ENCODE data around the gene C1GALT1. TPM values are rescaled to one million over a fixed set of nuclear protein-coding genes. Genes with fewer than 3 reads are reported as not detected.
"Not testable (repeated sequence)": the region's sequence is repeated elsewhere in the genome, so short reads cannot be mapped to it uniquely, and the experiment has no call there.

Gene C1GALT1
- total RNA-seq = 35.8 and 41.4 TPM in 2 replicates

DNA sequence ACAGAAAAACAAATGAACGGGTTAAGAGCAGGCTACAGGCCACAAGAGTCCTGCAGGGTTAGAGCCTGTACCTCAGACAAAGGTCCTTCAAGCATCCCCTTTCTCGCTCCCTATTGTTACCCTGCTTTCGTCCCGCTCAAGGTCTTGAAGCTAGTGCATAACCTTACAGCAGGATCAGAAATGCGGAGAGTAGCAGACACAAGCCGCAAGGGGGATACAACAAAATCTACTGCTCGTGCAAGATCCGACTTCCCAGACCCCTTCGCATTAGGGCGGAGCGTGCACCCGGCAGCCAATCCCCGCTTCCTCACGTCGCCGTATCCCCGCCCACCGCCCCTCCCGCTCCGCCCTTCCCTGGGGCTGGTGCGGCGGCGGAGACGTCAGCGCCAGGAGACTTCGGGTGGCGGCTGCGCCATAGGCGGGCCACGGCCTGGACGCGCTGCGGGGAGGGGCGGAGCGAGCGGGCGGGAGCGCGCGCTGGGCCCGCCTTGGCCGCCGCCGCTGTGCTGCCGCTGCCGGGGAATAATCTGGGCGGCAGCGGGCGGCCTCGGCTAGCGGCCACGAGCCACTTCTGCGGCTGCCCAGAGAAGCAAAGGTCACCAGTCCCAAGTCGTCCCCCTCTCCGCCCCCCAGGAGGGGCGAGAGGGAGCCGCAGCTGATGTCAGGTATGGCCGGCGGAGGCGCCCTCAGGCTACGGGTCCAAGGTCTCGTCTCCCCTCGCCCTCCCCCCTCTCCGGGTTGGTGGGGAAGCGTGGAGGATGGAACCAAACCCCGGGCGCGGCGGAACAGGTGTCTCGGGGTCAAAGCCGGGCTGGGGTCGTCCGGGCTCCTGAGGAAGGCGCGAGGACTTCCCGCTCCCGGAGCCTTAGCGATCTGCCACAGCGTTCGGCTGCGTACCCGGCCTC is at the start of gene C1GALT1:
Gene C1GALT1 (plus strand): TSS at position 389 of the 905 bp plus-strand sequence. CDS start 51,776 bp downstream, outside the sequence.
- Mint-ChIP-seq H3K4me3 (peak within 1 kb of the TSS; percentile 94), H3K4me1 (ENCODE audit: low read depth) (peaks cover 6% of the 10 kb centered on the region), H3K36me3 (ENCODE audit: low read depth) (peaks cover 8% of the 10 kb centered on the region), H3K9me3 (no peaks in the 10 kb centered on the region), H3K27ac (peak within 1 kb of the TSS; percentile 99), H3K27me3 (ENCODE audit: insufficient read depth) (no peaks in the 10 kb centered on the region)
- intact Hi-C loops (cut with micrococcal nuclease) = loop anchor here (1.0 to 5.0 kb wide), 12 partner anchors 11 to 945 kb away; partner anchors contain the start of genes GLCCI1, MIOS, UMAD1 and ZNF12
- DNase-seq (ENCODE audit: low spot score) = peak; percentile 94

DNA sequence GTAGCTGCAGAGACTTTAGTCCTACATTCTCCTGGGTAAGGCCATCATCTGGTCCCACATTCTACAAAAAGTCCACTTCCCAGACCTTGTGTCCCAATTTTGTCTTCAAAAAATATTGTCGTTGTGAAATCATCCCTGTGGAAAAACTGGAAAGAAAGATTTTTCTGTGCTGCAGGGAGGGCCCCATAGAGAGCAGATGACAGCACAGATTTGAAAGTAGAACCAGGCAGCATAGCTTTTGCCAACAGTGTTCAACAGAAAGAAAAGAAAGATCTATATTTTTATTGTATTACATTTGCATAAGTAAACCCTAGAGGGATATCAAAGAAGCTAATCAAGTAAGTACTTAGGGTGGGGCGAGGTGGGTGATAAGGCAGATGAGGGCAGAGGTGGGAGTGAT is 48.3 kb upstream of the C1GALT1 start:
- Mint-ChIP-seq H3K27me3 (ENCODE audit: insufficient read depth) (no peaks in the 10 kb centered on the region), H3K4me3 (no peak overlapping the region), H3K36me3 (ENCODE audit: low read depth) (no peaks in the 10 kb centered on the region), H3K4me1 (ENCODE audit: low read depth) (no peaks in the 10 kb centered on the region), H3K9me3 (peaks cover 9% of the 10 kb centered on the region), H3K27ac (no peak overlapping the region)
- intact Hi-C loops (cut with micrococcal nuclease) = no loop called here
- DNase-seq (ENCODE audit: low spot score) = no peak

DNA sequence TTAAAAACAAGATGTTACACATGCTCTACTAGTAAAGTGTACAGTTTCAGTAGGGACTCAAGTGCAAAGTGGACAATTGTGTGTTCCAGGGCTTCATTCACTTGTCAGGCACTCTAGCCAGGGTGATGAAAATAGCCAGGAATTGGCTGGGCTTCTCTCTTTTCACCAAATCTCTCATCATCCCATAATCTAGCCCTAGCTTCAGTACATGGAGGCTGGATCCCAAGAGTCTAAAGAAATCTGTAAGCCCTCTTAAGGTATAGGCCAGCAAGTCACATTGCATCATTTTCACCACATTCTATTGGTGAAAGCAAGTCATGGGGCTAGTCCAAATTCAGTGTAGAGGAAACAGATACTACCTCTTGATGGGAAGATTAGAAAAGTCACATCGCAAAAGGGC is 47.3 kb upstream of the C1GALT1 start:
- Mint-ChIP-seq H3K9me3 (peaks cover 9% of the 10 kb centered on the region), H3K27me3 (ENCODE audit: insufficient read depth) (no peaks in the 10 kb centered on the region), H3K27ac (no peak overlapping the region), H3K36me3 (ENCODE audit: low read depth) (no peaks in the 10 kb centered on the region), H3K4me3 (no peak overlapping the region), H3K4me1 (ENCODE audit: low read depth) (no peaks in the 10 kb centered on the region)
- no peak for DNase-seq (ENCODE audit: low spot score)
- intact Hi-C loops (cut with micrococcal nuclease) = no loop called here

DNA sequence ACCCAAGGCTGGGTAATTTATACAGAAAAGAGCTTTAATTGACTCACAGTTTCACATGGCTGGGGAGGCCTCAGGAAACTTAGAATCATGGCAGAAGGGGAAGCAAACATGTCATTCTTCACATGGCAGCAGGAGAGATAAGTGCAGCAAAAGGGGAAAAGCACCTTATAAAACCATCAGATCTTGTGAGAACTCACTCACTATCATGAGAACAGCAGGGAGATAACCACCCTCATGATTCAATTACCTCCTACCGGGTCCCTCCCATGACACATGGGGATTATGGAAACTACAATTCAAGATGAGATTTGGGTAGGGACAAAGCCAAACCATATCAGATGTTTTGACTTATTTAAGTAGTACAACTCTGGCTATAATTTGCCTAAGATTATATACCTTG is 46.4 kb upstream of the C1GALT1 start:
- peaks cover 11% of the 10 kb centered on the region for H3K9me3 Mint-ChIP-seq
- H3K4me3 Mint-ChIP-seq; H3K27ac Mint-ChIP-seq; H3K4me1 Mint-ChIP-seq (ENCODE audit: low read depth); intact Hi-C loops (cut with micrococcal nuclease); H3K36me3 Mint-ChIP-seq (ENCODE audit: low read depth); DNase-seq (ENCODE audit: low spot score); H3K27me3 Mint-ChIP-seq (ENCODE audit: insufficient read depth): not testable (repeated sequence)

DNA sequence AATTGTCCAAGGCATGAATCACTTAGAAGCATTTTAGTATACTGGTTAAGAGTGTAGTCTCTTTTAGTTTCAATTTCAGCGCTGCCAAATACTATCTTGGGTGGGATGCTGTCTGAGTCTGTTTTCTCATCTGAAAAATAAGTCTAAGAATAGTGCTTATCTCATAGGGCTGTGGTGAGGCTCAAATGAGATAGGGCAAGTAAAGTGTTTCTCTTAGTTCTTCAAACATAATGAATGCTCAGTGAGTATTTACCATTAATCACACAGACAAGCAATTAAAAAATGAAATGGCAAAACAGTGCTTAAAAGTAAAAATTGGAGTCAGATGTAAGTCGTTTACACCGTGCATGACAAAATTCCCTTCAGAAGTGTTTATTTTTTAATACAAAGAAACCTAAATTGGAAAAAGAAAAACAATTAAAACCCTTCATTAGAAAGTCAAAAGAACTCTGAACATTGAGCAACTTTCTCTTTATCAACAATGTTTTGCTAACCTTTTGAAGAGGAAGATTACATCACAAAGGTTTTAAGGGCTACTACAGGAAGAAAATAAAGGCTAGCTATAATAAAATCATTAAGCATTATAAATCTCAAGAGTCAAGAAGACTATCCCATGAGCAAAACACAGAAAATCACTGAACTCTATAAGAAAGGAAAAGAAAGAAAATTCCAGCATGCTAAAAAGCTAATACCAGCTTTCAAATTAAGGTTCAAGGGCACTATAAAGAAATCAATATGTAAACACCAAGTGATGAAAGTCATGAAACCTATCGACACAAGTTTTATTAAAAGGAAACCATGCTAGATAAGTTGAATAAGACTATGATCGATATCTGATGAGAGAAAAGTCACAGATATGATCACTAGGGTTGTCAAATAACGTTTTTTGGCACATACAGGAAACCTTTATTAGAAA is 45.6 kb upstream of the C1GALT1 start:
- no peaks in the 10 kb centered on the region for H3K27me3 Mint-ChIP-seq (ENCODE audit: insufficient read depth)
- DNase-seq (ENCODE audit: low spot score) = no peak
- H3K4me1 Mint-ChIP-seq (ENCODE audit: low read depth) = no peaks in the 10 kb centered on the region
- intact Hi-C loops (cut with micrococcal nuclease) = no loop called here
- H3K4me3 Mint-ChIP-seq = no peak overlapping the region
- no peak overlapping the region for H3K27ac Mint-ChIP-seq
- H3K9me3 Mint-ChIP-seq = peaks cover 17% of the 10 kb centered on the region
- no peaks in the 10 kb centered on the region for H3K36me3 Mint-ChIP-seq (ENCODE audit: low read depth)

DNA sequence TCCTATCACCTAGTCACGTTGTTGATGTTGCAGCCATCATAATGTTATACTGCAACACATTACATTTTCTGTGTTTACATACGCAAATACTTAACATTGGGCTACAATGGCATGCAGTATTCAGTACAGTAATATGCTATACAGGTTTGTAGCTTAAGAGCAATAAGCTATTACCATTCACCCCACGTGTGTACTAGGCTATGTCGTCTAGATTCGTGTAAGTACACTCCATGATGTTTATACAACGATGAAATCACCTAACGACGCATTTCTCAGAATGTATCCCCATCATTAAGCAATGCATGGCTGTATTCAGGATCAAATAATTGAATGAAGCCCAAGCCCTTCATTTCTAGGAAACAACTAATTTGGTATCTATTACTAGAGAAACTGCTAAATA is 43.4 kb upstream of the C1GALT1 start:
- Mint-ChIP-seq H3K4me1 (ENCODE audit: low read depth) (no peaks in the 10 kb centered on the region), H3K9me3 (peaks cover 24% of the 10 kb centered on the region), H3K27me3 (ENCODE audit: insufficient read depth) (no peaks in the 10 kb centered on the region), H3K27ac (no peak overlapping the region), H3K36me3 (ENCODE audit: low read depth) (no peaks in the 10 kb centered on the region), H3K4me3 (no peak overlapping the region)
- intact Hi-C loops (cut with micrococcal nuclease) = no loop called here
- DNase-seq (ENCODE audit: low spot score) = no peak

DNA sequence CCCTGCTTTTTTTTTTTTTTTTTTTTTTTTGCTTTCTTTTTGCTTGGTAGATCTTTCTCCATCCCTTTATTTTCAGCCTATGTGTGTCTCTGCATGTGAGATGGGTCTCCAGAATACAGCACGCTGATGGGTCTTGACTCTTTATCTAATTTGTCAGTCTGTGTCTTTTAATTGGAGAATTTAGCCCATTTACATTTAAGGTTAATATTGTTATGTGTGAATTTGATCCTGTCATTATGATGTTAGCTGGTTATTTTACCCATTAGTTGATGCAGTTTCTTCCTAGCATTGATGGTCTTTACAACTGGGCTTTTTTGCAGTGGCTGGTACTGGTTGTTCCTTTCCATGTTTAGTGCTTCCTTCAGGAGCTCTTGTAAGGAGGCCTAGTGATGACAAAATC is 38.9 kb upstream of the C1GALT1 start:
- H3K9me3 Mint-ChIP-seq = peaks cover 30% of the 10 kb centered on the region
- H3K27me3 Mint-ChIP-seq (ENCODE audit: insufficient read depth); DNase-seq (ENCODE audit: low spot score); H3K4me1 Mint-ChIP-seq (ENCODE audit: low read depth); H3K36me3 Mint-ChIP-seq (ENCODE audit: low read depth); H3K27ac Mint-ChIP-seq; H3K4me3 Mint-ChIP-seq; intact Hi-C loops (cut with micrococcal nuclease): not testable (repeated sequence)

DNA sequence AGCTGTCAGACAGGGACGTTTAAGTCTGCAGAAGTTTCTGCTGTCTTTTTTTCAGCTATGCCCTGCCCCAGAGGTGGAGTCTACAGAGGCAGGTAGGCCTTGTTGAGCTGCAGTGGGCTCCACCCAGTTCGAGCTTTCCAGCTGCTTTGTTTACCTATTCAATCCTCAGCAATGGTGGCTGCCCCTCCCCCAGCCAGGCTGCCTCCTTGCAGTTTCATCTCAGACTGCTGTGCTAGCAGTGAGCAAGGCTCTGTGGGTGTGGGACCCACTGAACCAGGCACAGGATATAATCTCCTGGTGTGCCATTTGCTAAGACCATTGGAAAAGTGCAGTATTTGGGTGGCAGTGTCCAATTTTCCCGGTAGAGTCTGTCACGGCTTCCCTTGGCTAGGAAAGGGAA is 37.2 kb upstream of the C1GALT1 start:
- H3K27ac Mint-ChIP-seq; DNase-seq (ENCODE audit: low spot score); H3K36me3 Mint-ChIP-seq (ENCODE audit: low read depth); H3K4me1 Mint-ChIP-seq (ENCODE audit: low read depth); intact Hi-C loops (cut with micrococcal nuclease); H3K4me3 Mint-ChIP-seq; H3K27me3 Mint-ChIP-seq (ENCODE audit: insufficient read depth): not testable (repeated sequence)
- peaks cover 28% of the 10 kb centered on the region for H3K9me3 Mint-ChIP-seq

DNA sequence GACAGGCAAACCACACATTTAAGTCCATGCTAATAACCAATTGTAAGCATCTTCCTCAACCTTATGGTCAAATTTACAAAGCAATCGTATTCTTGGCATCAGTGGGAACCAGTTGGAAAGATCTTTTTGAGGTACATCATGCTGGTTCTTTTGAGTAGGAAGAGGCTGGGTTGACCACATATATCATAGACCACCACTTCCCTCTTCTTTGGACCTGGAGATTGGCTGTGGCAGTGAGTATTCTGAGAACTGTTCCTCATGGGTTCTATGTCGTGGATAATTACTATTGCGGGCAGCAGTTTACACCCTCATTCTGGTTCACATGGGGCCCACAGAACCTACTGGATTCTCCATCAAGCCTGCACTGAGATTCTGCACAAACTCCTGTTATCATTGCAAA is 35.5 kb upstream of the C1GALT1 start:
- Mint-ChIP-seq H3K4me3 (no peak overlapping the region), H3K9me3 (peaks cover 21% of the 10 kb centered on the region), H3K36me3 (ENCODE audit: low read depth) (peaks cover 5% of the 10 kb centered on the region), H3K27me3 (ENCODE audit: insufficient read depth) (no peaks in the 10 kb centered on the region), H3K4me1 (ENCODE audit: low read depth) (no peaks in the 10 kb centered on the region), H3K27ac (no peak overlapping the region)
- intact Hi-C loops (cut with micrococcal nuclease) = no loop called here
- no peak for DNase-seq (ENCODE audit: low spot score)

DNA sequence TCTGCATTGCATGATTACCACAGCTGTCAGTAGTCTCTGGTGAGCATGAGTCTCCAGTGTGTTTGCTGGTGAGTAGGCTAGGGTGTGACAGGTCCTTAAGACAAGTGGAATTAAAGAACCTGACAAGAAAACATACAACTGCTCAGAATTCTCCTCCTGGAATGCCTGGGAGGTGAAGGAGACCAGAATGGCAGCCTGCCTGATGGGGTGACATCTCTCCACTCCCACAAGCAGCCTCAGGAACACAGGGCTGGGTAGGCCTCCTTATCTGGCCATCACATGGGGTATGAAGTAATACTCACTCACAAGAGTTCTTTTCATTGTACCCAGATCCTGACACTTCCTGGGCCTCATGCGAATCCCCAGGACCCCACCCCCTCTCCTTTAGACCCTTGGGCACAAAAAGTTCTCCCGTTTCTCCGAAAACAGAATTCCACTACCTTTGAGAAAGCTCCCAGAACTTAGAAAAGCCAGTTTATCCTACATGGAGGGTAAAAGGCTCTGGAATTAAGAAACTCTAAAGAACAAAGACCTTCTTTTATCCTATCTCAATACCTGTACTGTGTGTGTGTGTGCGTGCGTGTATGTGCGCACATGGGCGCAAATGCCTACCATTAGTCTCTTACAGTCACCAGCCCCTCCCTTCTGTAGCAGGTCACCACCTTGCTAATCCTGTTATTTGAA is 33.4 kb upstream of the C1GALT1 start:
- intact Hi-C loops (cut with micrococcal nuclease) = no loop called here
- Mint-ChIP-seq H3K4me1 (ENCODE audit: low read depth) (no peaks in the 10 kb centered on the region), H3K36me3 (ENCODE audit: low read depth) (peaks cover 8% of the 10 kb centered on the region), H3K27ac (no peak overlapping the region), H3K9me3 (peaks cover 23% of the 10 kb centered on the region), H3K27me3 (ENCODE audit: insufficient read depth) (no peaks in the 10 kb centered on the region), H3K4me3 (no peak overlapping the region)
- DNase-seq (ENCODE audit: low spot score) = no peak

DNA sequence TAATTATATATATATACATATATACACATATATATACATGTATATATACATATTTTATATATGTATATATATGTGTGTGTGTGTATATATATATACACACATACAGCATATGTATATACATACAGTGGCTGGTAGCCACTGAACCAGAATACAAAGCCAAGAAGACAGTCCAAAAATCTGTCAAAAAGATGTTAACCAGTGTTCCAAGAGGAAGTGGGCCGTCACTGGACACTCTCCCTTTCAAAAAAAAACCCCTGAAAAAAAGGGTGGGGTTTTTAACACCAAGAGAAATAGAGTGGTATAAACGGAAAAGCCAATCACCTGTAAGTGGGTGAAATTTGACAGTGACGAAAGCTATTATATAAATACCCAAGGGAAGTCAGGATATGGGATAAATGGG is 31.1 kb upstream of the C1GALT1 start:
- H3K36me3 Mint-ChIP-seq (ENCODE audit: low read depth) = peaks cover 14% of the 10 kb centered on the region
- H3K9me3 Mint-ChIP-seq = peaks cover 27% of the 10 kb centered on the region
- intact Hi-C loops (cut with micrococcal nuclease) = no loop called here
- H3K27me3 Mint-ChIP-seq (ENCODE audit: insufficient read depth) = no peaks in the 10 kb centered on the region
- no peak overlapping the region for H3K27ac Mint-ChIP-seq
- DNase-seq (ENCODE audit: low spot score) = no peak
- peaks cover 7% of the 10 kb centered on the region for H3K4me1 Mint-ChIP-seq (ENCODE audit: low read depth)
- no peak overlapping the region for H3K4me3 Mint-ChIP-seq

DNA sequence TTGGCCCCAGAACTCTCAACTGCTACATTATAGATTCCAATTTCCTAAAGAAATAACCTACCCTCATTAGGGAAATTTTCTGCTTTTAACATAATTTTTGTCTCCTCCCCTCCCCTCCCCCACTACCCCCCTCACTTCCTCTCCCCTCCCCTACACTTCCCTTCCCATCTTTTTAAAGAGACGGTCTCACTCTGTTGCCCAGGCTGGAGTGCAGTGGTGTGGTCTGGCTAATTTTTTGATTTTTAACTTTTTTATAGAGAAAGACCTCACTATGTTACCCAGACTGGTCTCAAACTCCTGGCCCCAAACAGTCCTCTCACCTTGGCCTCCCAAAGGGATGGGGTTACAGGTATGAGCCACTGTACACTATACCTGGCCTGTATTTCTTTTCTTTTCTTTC is 30.5 kb upstream of the C1GALT1 start:
- Mint-ChIP-seq H3K9me3 (peaks cover 22% of the 10 kb centered on the region), H3K27ac (no peak overlapping the region), H3K4me1 (ENCODE audit: low read depth) (peaks cover 12% of the 10 kb centered on the region), H3K27me3 (ENCODE audit: insufficient read depth) (no peaks in the 10 kb centered on the region), H3K4me3 (no peak overlapping the region), H3K36me3 (ENCODE audit: low read depth) (peaks cover 14% of the 10 kb centered on the region)
- intact Hi-C loops (cut with micrococcal nuclease) = no loop called here
- DNase-seq (ENCODE audit: low spot score) = no peak
